Activated naive CD8-positive, alpha-beta T cell treated with anti-CD3 and anti-CD28 coated beads for 36 hours (primary cell): Measurements from ENCODE around the gene CAMK2A. TPM values are rescaled to one million over a fixed set of nuclear protein-coding genes. Genes with fewer than 3 reads are reported as not detected.
"Not testable (repeated sequence)": the region's sequence is repeated elsewhere in the genome, so short reads cannot be mapped to it uniquely, and the experiment has no call there.

Source experiments
- DNase-seq: peaks from one replicate; pipeline ENCODE4 v3.0.0; 2021
- H3K27ac Mint-ChIP-seq: one replicate; pipeline ENCODE4 v1.8.0; 2022; ENCODE audit warnings: mild to moderate bottlenecking, moderate library complexity, mixed read lengths
- H3K27me3 Mint-ChIP-seq: one replicate; pipeline ENCODE4 v1.8.0; 2022; ENCODE audit warnings: mild to moderate bottlenecking, mixed read lengths
- H3K36me3 Mint-ChIP-seq: one replicate; pipeline ENCODE4 v1.8.0; 2021; ENCODE audit warnings: mild to moderate bottlenecking, mixed read lengths
- H3K4me1 Mint-ChIP-seq: one replicate; pipeline ENCODE4 v1.8.0; 2021; ENCODE audit warnings: mixed read lengths
- H3K4me3 Mint-ChIP-seq: one replicate; pipeline ENCODE4 v1.8.0; 2022; ENCODE audit warnings: mild to moderate bottlenecking, moderate library complexity, mixed read lengths
- H3K9me3 Mint-ChIP-seq: one replicate; pipeline ENCODE4 v1.8.0; 2022; ENCODE audit warnings: mixed read lengths
- total RNA-seq, 2 experiments: library from RNA; stranded (reverse); gene quantifications; one replicate each; pipeline ENCODE4 v1.2.3, GENCODE V29; 2021

The CAMK2A gene
- total RNA-seq, 2 experiments from 2014 or later = not detected

- no peak for DNase-seq
- H3K27ac Mint-ChIP-seq = no peak overlapping the region
- no peak overlapping the region for H3K4me3 Mint-ChIP-seq
- H3K9me3 Mint-ChIP-seq = no peaks in the 10 kb centered on the region
- H3K36me3 Mint-ChIP-seq = no peaks in the 10 kb centered on the region
- H3K4me1 Mint-ChIP-seq = no peaks in the 10 kb centered on the region
- H3K27me3 Mint-ChIP-seq = no peaks in the 10 kb centered on the region
These were observed 54.7 kb downstream of the CAMK2A start for GRCh38 chr5:150234576-150235499.

GRCh38 chr5:150233706-150234105 lies 55.9 kb downstream of the CAMK2A start:
- not testable (repeated sequence) for H3K36me3 Mint-ChIP-seq, H3K4me3 Mint-ChIP-seq, DNase-seq, H3K9me3 Mint-ChIP-seq, H3K4me1 Mint-ChIP-seq, H3K27ac Mint-ChIP-seq, H3K27me3 Mint-ChIP-seq

- Mint-ChIP-seq H3K4me1 (no peaks in the 10 kb centered on the region), H3K36me3 (no peaks in the 10 kb centered on the region), H3K4me3 (no peak overlapping the region), H3K27me3 (no peaks in the 10 kb centered on the region), H3K27ac (no peak overlapping the region), H3K9me3 (no peaks in the 10 kb centered on the region)
- no peak for DNase-seq
These were observed 58.7 kb downstream of the CAMK2A start for GRCh38 chr5:150230842-150231241.

- no peaks in the 10 kb centered on the region for H3K27me3 Mint-ChIP-seq
These were observed 60.0 kb downstream of the CAMK2A start for GRCh38 chr5:150229571-150229970.

GRCh38 chr5:150227606-150228273 lies 61.8 kb downstream of the CAMK2A start:
- Mint-ChIP-seq H3K27ac (no peak overlapping the region), H3K36me3 (no peaks in the 10 kb centered on the region), H3K4me1 (no peaks in the 10 kb centered on the region), H3K4me3 (no peak overlapping the region), H3K27me3 (no peaks in the 10 kb centered on the region), H3K9me3 (no peaks in the 10 kb centered on the region)
- no peak for DNase-seq

More at GRCh38 chr5:150229571-150229970, 60.0 kb downstream of the CAMK2A start:
- no peaks in the 10 kb centered on the region for H3K9me3 Mint-ChIP-seq
- H3K27ac Mint-ChIP-seq = no peak overlapping the region
- H3K4me3 Mint-ChIP-seq = no peak overlapping the region
- H3K36me3 Mint-ChIP-seq = no peaks in the 10 kb centered on the region
- no peak for DNase-seq
- H3K4me1 Mint-ChIP-seq = no peaks in the 10 kb centered on the region

- H3K9me3 Mint-ChIP-seq = no peaks in the 10 kb centered on the region
- H3K27ac Mint-ChIP-seq = no peak overlapping the region
- H3K4me1 Mint-ChIP-seq = no peaks in the 10 kb centered on the region
- H3K4me3 Mint-ChIP-seq = no peak overlapping the region
- no peaks in the 10 kb centered on the region for H3K27me3 Mint-ChIP-seq
- H3K36me3 Mint-ChIP-seq = no peaks in the 10 kb centered on the region
- no peak for DNase-seq
These were observed 62.5 kb downstream of the CAMK2A start for GRCh38 chr5:150227036-150227435.

GRCh38 chr5:150224483-150225027 lies 65.0 kb downstream of the CAMK2A start:
- no peak overlapping the region for H3K4me3 Mint-ChIP-seq
- no peak overlapping the region for H3K27ac Mint-ChIP-seq
- no peaks in the 10 kb centered on the region for H3K9me3 Mint-ChIP-seq
- H3K4me1 Mint-ChIP-seq = no peaks in the 10 kb centered on the region
- no peaks in the 10 kb centered on the region for H3K36me3 Mint-ChIP-seq
- DNase-seq = no peak
- H3K27me3 Mint-ChIP-seq = no peaks in the 10 kb centered on the region

- H3K27ac Mint-ChIP-seq = no peak overlapping the region
- H3K4me3 Mint-ChIP-seq = no peak overlapping the region
- no peaks in the 10 kb centered on the region for H3K27me3 Mint-ChIP-seq
- no peak for DNase-seq
- no peaks in the 10 kb centered on the region for H3K4me1 Mint-ChIP-seq
- no peaks in the 10 kb centered on the region for H3K36me3 Mint-ChIP-seq
- no peaks in the 10 kb centered on the region for H3K9me3 Mint-ChIP-seq
These were observed 66.1 kb downstream of the CAMK2A start for GRCh38 chr5:150223474-150223873.

GRCh38 chr5:150222906-150223305 lies 66.7 kb downstream of the CAMK2A start:
- DNase-seq = no peak
- Mint-ChIP-seq H3K4me1 (peaks cover 1% of the 10 kb centered on the region), H3K9me3 (no peaks in the 10 kb centered on the region), H3K36me3 (no peaks in the 10 kb centered on the region), H3K4me3 (no peak overlapping the region), H3K27me3 (no peaks in the 10 kb centered on the region), H3K27ac (no peak overlapping the region)

- H3K36me3 Mint-ChIP-seq = no peaks in the 10 kb centered on the region
These were observed 68.1 kb downstream of the CAMK2A start for GRCh38 chr5:150221471-150221870.

GRCh38 chr5:150219861-150220260 lies 69.7 kb downstream of the CAMK2A start:
- Mint-ChIP-seq H3K36me3 (no peaks in the 10 kb centered on the region), H3K27me3 (no peaks in the 10 kb centered on the region), H3K4me3 (no peak overlapping the region), H3K27ac (no peak overlapping the region), H3K4me1 (peaks cover 1% of the 10 kb centered on the region), H3K9me3 (no peaks in the 10 kb centered on the region)
- no peak for DNase-seq

More at GRCh38 chr5:150221471-150221870, 68.1 kb downstream of the CAMK2A start:
- DNase-seq = no peak
- H3K4me3 Mint-ChIP-seq = no peak overlapping the region
- H3K4me1 Mint-ChIP-seq = peaks cover 1% of the 10 kb centered on the region
- H3K9me3 Mint-ChIP-seq = no peaks in the 10 kb centered on the region
- no peaks in the 10 kb centered on the region for H3K27me3 Mint-ChIP-seq
- H3K27ac Mint-ChIP-seq = no peak overlapping the region

- H3K27me3 Mint-ChIP-seq = no peaks in the 10 kb centered on the region
- peaks cover 1% of the 10 kb centered on the region for H3K4me1 Mint-ChIP-seq
- H3K27ac Mint-ChIP-seq = no peak overlapping the region
- H3K4me3 Mint-ChIP-seq = no peak overlapping the region
- no peaks in the 10 kb centered on the region for H3K36me3 Mint-ChIP-seq
- no peaks in the 10 kb centered on the region for H3K9me3 Mint-ChIP-seq
- DNase-seq = no peak
These were observed 70.4 kb downstream of the CAMK2A start for GRCh38 chr5:150219142-150219541.

GRCh38 chr5:150218693-150219035 lies 70.9 kb downstream of the CAMK2A start:
- peaks cover 1% of the 10 kb centered on the region for H3K4me1 Mint-ChIP-seq
- H3K36me3 Mint-ChIP-seq = no peaks in the 10 kb centered on the region
- no peak overlapping the region for H3K4me3 Mint-ChIP-seq
- H3K9me3 Mint-ChIP-seq = no peaks in the 10 kb centered on the region
- no peaks in the 10 kb centered on the region for H3K27me3 Mint-ChIP-seq
- DNase-seq = no peak
- H3K27ac Mint-ChIP-seq = no peak overlapping the region

- no peak overlapping the region for H3K4me3 Mint-ChIP-seq
- H3K27me3 Mint-ChIP-seq = no peaks in the 10 kb centered on the region
- peak; percentile 80 for DNase-seq
- H3K4me1 Mint-ChIP-seq = peaks cover 1% of the 10 kb centered on the region
- H3K9me3 Mint-ChIP-seq = no peaks in the 10 kb centered on the region
- H3K36me3 Mint-ChIP-seq = no peaks in the 10 kb centered on the region
- no peak overlapping the region for H3K27ac Mint-ChIP-seq
These were observed 71.5 kb downstream of the CAMK2A start for GRCh38 chr5:150217873-150218692.

- no peak for DNase-seq
These were observed 72.5 kb downstream of the CAMK2A start for GRCh38 chr5:150217038-150217437.

More at GRCh38 chr5:150217038-150217437, 72.5 kb downstream of the CAMK2A start:
- Mint-ChIP-seq H3K9me3 (no peaks in the 10 kb centered on the region), H3K27me3 (no peaks in the 10 kb centered on the region), H3K4me1 (peaks cover 1% of the 10 kb centered on the region), H3K36me3 (no peaks in the 10 kb centered on the region), H3K27ac (no peak overlapping the region), H3K4me3 (no peak overlapping the region)
